HG03342 (cell line): ENCODE data around the gene VLDLR.
"Not testable (repeated sequence)": the region's sequence is repeated elsewhere in the genome, so short reads cannot be mapped to it uniquely, and the experiment has no call there.

Experiments used
- ATAC-seq: cut with Tn5 transposase; IDR thresholded peaks from one replicate; pipeline ENCODE4 v1.9.1; 2021; ENCODE audit warnings: mild to moderate bottlenecking, moderate library complexity; ENCODE audit not compliant: unreplicated experiment

Gene VLDLR

GRCh38 chr9:2707256-2707655, 85.7 kb downstream of the VLDLR start:
- not testable (repeated sequence) for ATAC-seq
